Measurements from ENCODE around the gene AKR1D1. TPM values are rescaled to one million over a fixed set of nuclear protein-coding genes. Genes with fewer than 3 reads are reported as not detected.
"Not testable (repeated sequence)": the region's sequence is repeated elsewhere in the genome, so short reads cannot be mapped to it uniquely, and the experiment has no call there.

Gene AKR1D1
- total and polyA plus RNA-seq, 8 donors, result not detected

DNA sequence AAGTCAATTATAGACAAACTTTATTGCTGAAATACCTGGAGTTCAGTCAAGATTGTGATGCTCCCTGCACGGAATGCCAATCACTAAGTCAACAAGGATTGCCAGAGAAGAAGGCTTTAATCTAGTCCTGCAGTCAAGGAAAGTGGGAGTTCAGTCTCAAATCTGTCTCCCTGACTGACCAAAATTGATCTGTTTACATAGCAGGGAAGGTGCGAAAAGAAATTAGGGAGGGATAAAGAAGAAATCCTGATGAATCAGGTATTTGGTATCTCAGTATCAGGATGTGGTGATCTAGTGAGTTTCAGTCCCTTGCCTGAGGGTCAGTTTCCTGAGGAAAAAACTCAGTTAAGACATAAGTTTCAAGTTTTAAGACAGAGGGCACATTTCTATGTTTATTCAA lies 2.1 kb upstream of the AKR1D1 start:
- H3K4me1 ChIP-seq, result no peaks in the 10 kb centered on the region
- H3K9me3 ChIP-seq, result peaks cover 0 to 4% (median 0%) of the 10 kb centered on the region in 4 donors
- H3K27me3 ChIP-seq, result no peaks in the 10 kb centered on the region
- TF ChIP-seq POLR2A (IDR thresholded peaks at IDR 0.05) (no peak), EP300 (IDR thresholded peaks at IDR 0.05) (no peak), POLR2AphosphoS5 (IDR thresholded peaks at IDR 0.05) (no peak)
- TF ChIP-seq, protein P1, sequence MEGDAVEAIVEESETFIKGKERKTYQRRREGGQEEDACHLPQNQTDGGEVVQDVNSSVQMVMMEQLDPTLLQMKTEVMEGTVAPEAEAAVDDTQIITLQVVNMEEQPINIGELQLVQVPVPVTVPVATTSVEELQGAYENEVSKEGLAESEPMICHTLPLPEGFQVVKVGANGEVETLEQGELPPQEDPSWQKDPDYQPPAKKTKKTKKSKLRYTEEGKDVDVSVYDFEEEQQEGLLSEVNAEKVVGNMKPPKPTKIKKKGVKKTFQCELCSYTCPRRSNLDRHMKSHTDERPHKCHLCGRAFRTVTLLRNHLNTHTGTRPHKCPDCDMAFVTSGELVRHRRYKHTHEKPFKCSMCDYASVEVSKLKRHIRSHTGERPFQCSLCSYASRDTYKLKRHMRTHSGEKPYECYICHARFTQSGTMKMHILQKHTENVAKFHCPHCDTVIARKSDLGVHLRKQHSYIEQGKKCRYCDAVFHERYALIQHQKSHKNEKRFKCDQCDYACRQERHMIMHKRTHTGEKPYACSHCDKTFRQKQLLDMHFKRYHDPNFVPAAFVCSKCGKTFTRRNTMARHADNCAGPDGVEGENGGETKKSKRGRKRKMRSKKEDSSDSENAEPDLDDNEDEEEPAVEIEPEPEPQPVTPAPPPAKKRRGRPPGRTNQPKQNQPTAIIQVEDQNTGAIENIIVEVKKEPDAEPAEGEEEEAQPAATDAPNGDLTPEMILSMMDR (IDR thresholded peaks at IDR 0.05), result no peak
- no peak overlapping the region for H3K27ac ChIP-seq
- H3K36me3 ChIP-seq, result no peaks in the 10 kb centered on the region
- 64 to 90% (median 70%) methylated on average over 2 of the region's 2 CpGs for WGBS, 5 donors
- intact Hi-C loops (cut with DNase I; ENCODE audit: low total_unique reads), result no loop called here
- H3K4me3 ChIP-seq, result no peak overlapping the region
- no peak for DNase-seq

DNA sequence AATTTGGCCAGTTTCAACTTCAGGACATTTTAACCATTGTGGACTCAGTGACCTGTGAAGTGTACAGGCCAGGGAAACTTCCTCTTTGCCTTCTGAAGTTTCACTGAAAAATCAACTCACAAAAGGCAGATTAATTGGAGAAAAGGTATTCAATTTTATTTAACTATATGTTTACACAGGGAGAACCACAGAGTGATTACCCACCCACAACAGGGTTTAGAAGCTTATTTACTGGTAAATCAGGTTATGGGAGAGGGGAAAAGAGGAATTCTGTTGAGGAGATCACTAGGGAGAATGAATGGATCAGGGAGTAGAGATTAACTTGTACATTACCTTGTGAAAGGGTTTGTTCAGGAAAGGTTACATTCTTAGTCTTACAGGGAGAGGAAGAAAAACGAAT lies 1.7 kb upstream of the AKR1D1 start:
- no peak for DNase-seq
- no peak overlapping the region for H3K4me3 ChIP-seq
- TF ChIP-seq POLR2AphosphoS5 (IDR thresholded peaks at IDR 0.05), result no peak
- TF ChIP-seq, protein P1 (IDR thresholded peaks at IDR 0.05), result no peak
- 21 to 56% (median 33%) methylated on average over 1 of the region's 1 CpG for WGBS, 5 donors
- no peaks in the 10 kb centered on the region for H3K4me1 ChIP-seq
- H3K9me3 ChIP-seq, result peaks cover 0 to 4% (median 0%) of the 10 kb centered on the region in 4 donors
- no peaks in the 10 kb centered on the region for H3K27me3 ChIP-seq
- H3K36me3 ChIP-seq, result no peaks in the 10 kb centered on the region
- intact Hi-C loops (cut with DNase I; ENCODE audit: low total_unique reads), result no loop called here
- no peak overlapping the region for H3K27ac ChIP-seq

DNA sequence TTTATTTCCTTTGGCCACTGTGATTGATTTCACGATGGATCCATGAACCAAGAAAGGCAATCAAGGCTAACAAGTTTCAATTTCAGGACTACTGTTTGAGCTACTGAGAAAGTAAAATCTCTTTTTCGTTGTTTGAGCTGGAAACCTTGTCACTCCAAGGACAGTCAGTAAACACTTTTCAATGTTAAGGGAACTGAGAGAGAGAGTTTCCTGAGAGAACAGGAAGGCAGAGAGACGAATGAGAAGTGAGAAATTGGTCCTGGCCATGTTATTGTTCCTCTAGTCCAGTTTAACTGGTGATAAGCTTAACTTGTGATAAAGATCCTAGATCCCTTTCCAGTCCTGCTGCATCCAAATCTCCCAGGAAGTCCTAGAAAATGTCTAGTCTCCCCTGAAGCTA lies 909 bp upstream of the AKR1D1 start:
- H3K4me3 ChIP-seq, result no peak overlapping the region
- peaks cover 0 to 4% (median 0%) of the 10 kb centered on the region in 4 donors for H3K9me3 ChIP-seq
- H3K27me3 ChIP-seq, result no peaks in the 10 kb centered on the region
- no peaks in the 10 kb centered on the region for H3K36me3 ChIP-seq
- DNase-seq, result no peak
- TF ChIP-seq POLR2AphosphoS5 (IDR thresholded peaks at IDR 0.05) (no peak), EP300 (IDR thresholded peaks at IDR 0.05) (no peak), POLR2A (IDR thresholded peaks at IDR 0.05) (no peak)
- TF ChIP-seq, protein P1 (IDR thresholded peaks at IDR 0.05), result no peak
- intact Hi-C loops (cut with DNase I; ENCODE audit: low total_unique reads), result no loop called here
- H3K27ac ChIP-seq, result no peak overlapping the region
- WGBS, 5 donors, result 71 to 79% (median 72%) methylated on average over 3 of the region's 3 CpGs
- H3K4me1 ChIP-seq, result no peaks in the 10 kb centered on the region

DNA sequence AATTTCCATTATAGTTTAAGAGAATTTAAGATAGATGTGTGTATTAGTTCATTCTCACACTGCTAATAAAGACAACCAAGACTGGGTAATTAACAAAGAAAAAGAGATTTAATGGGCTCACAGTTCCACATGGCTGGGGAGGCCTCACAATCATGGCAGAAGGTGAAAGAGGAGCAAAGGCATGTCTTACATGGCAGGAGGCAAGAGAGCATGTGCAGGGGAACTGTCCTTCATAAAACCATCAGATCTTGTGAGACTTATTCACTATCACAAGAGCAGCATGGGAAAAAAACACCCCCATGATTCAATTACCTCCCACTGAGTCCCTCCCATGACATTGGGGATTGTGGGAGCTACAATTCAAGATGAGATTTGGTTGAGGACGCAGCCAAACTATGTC lies 473 bp upstream of the AKR1D1 start:
- intact Hi-C loops (cut with DNase I; ENCODE audit: low total_unique reads); H3K27me3 ChIP-seq; H3K4me3 ChIP-seq; H3K4me1 ChIP-seq; H3K27ac ChIP-seq; DNase-seq; H3K9me3 ChIP-seq; H3K36me3 ChIP-seq: not testable (repeated sequence)
- WGBS, 5 donors, result 82 to 96% (median 94%) methylated on average over 1 of the region's 1 CpG

DNA sequence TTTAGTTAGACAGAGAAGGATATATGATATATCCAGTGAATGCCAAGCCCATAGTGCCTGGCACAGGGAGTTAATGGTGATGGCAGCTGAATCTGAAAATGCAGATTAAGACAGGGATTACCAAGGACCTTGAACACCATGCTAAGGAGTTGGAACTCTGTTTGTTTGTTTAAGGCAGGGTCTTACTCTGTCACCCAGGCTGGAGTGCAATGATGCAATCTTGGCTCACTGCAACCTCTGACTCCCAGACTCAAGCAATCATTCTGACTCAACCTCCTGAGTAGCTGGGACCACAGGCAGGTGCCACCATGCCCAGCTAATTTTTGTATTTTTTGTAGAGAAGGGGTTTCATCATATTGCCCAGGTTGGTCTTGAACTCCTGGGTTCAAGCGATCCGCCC lies 1.6 kb downstream of the AKR1D1 start:
- WGBS, 5 donors, result 96 to 100% (median 100%) methylated on average over 2 of the region's 2 CpGs
- DNase-seq, result no peak

More for the DNA sequence above, 1.6 kb downstream of the AKR1D1 start:
- TF ChIP-seq EP300 (IDR thresholded peaks at IDR 0.05) (no peak), POLR2AphosphoS5 (IDR thresholded peaks at IDR 0.05) (no peak), POLR2A (IDR thresholded peaks at IDR 0.05) (no peak)
- TF ChIP-seq, protein P1 (IDR thresholded peaks at IDR 0.05), result no peak
- intact Hi-C loops (cut with DNase I; ENCODE audit: low total_unique reads), result no loop called here
- Histone ChIP-seq H3K36me3 (no peaks in the 10 kb centered on the region), H3K4me1 (no peaks in the 10 kb centered on the region), H3K4me3 (no peak overlapping the region), H3K9me3 (peaks cover 0 to 4% (median 0%) of the 10 kb centered on the region in 4 donors), H3K27ac (no peak overlapping the region), H3K27me3 (no peaks in the 10 kb centered on the region)

Data from stomach (tissue), 9 donors.